ENCODE data around the gene ESYT2.

The ESYT2 gene

GRCh38 chr7:158733220-158733519, 96.1 kb downstream of the ESYT2 start:
- Mint-ChIP-seq H3K36me3 (ENCODE audit: low read depth) (peaks cover 83% of the 10 kb centered on the region), H3K27me3 (no peaks in the 10 kb centered on the region), H3K4me3 (no peak overlapping the region), H3K4me1 (ENCODE audit: low read depth) (peaks cover 4% of the 10 kb centered on the region), H3K27ac (peak overlapping the region; percentile 33), H3K9me3 (no peaks in the 10 kb centered on the region)
- DNase-seq, result no peak

- H3K27ac Mint-ChIP-seq, result peak overlapping the region; percentile 33
- H3K27me3 Mint-ChIP-seq, result no peaks in the 10 kb centered on the region
- no peak for DNase-seq
- no peaks in the 10 kb centered on the region for H3K9me3 Mint-ChIP-seq
- no peak overlapping the region for H3K4me3 Mint-ChIP-seq
- peaks cover 4% of the 10 kb centered on the region for H3K4me1 Mint-ChIP-seq (ENCODE audit: low read depth)
- peaks cover 78% of the 10 kb centered on the region for H3K36me3 Mint-ChIP-seq (ENCODE audit: low read depth)
Observed at GRCh38 chr7:158732494-158733219, 96.7 kb downstream of the ESYT2 start.

GRCh38 chr7:158731761-158732160, 97.5 kb downstream of the ESYT2 start:
- Mint-ChIP-seq H3K4me3 (no peak overlapping the region), H3K4me1 (ENCODE audit: low read depth) (peaks cover 4% of the 10 kb centered on the region), H3K27me3 (no peaks in the 10 kb centered on the region), H3K27ac (peak overlapping the region; percentile 69), H3K9me3 (no peaks in the 10 kb centered on the region), H3K36me3 (ENCODE audit: low read depth) (peaks cover 69% of the 10 kb centered on the region)
- no peak for DNase-seq

GRCh38 chr7:158730383-158731346, 98.6 kb downstream of the ESYT2 start:
- H3K27ac Mint-ChIP-seq, result peak overlapping the region; percentile 6

GRCh38 chr7:158729646-158730382, 99.5 kb downstream of the ESYT2 start:
- H3K36me3 Mint-ChIP-seq (ENCODE audit: low read depth), result peaks cover 52% of the 10 kb centered on the region
- no peak overlapping the region for H3K4me3 Mint-ChIP-seq
- H3K27me3 Mint-ChIP-seq, result no peaks in the 10 kb centered on the region
- H3K27ac Mint-ChIP-seq, result peak overlapping the region; percentile 6
- H3K4me1 Mint-ChIP-seq (ENCODE audit: low read depth), result peaks cover 4% of the 10 kb centered on the region
- no peak for DNase-seq
- no peaks in the 10 kb centered on the region for H3K9me3 Mint-ChIP-seq

More at GRCh38 chr7:158730383-158731346, 98.6 kb downstream of the ESYT2 start:
- peaks cover 4% of the 10 kb centered on the region for H3K4me1 Mint-ChIP-seq (ENCODE audit: low read depth)
- no peaks in the 10 kb centered on the region for H3K27me3 Mint-ChIP-seq
- peaks cover 60% of the 10 kb centered on the region for H3K36me3 Mint-ChIP-seq (ENCODE audit: low read depth)
- H3K4me3 Mint-ChIP-seq, result no peak overlapping the region
- no peak for DNase-seq
- no peaks in the 10 kb centered on the region for H3K9me3 Mint-ChIP-seq

GRCh38 chr7:158728911-158729645, 100.2 kb downstream of the ESYT2 start:
- Mint-ChIP-seq H3K4me3 (no peak overlapping the region), H3K9me3 (no peaks in the 10 kb centered on the region), H3K36me3 (ENCODE audit: low read depth) (peaks cover 45% of the 10 kb centered on the region), H3K27ac (peak overlapping the region; percentile 55), H3K27me3 (no peaks in the 10 kb centered on the region), H3K4me1 (ENCODE audit: low read depth) (peaks cover 4% of the 10 kb centered on the region)
- no peak for DNase-seq

GRCh38 chr7:158727690-158728089, 101.6 kb downstream of the ESYT2 start:
- peaks cover 4% of the 10 kb centered on the region for H3K4me1 Mint-ChIP-seq (ENCODE audit: low read depth)
- no peak overlapping the region for H3K4me3 Mint-ChIP-seq
- no peaks in the 10 kb centered on the region for H3K9me3 Mint-ChIP-seq

GRCh38 chr7:158726277-158726807, 103.0 kb downstream of the ESYT2 start:
- DNase-seq, result no peak
- no peak overlapping the region for H3K27ac Mint-ChIP-seq
- H3K9me3 Mint-ChIP-seq, result no peaks in the 10 kb centered on the region
- H3K36me3 Mint-ChIP-seq (ENCODE audit: low read depth), result peaks cover 21% of the 10 kb centered on the region
- no peak overlapping the region for H3K4me3 Mint-ChIP-seq
- H3K27me3 Mint-ChIP-seq, result no peaks in the 10 kb centered on the region
- H3K4me1 Mint-ChIP-seq (ENCODE audit: low read depth), result peaks cover 4% of the 10 kb centered on the region

More at GRCh38 chr7:158727690-158728089, 101.6 kb downstream of the ESYT2 start:
- H3K36me3 Mint-ChIP-seq (ENCODE audit: low read depth), result peaks cover 34% of the 10 kb centered on the region
- H3K27me3 Mint-ChIP-seq, result no peaks in the 10 kb centered on the region
- H3K27ac Mint-ChIP-seq, result no peak overlapping the region
- no peak for DNase-seq

- Mint-ChIP-seq H3K27me3 (no peaks in the 10 kb centered on the region), H3K27ac (no peak overlapping the region), H3K4me3 (no peak overlapping the region), H3K4me1 (ENCODE audit: low read depth) (peaks cover 4% of the 10 kb centered on the region), H3K36me3 (ENCODE audit: low read depth) (peaks cover 13% of the 10 kb centered on the region), H3K9me3 (no peaks in the 10 kb centered on the region)
- no peak for DNase-seq
Observed at GRCh38 chr7:158725506-158725800, 103.9 kb downstream of the ESYT2 start.

GRCh38 chr7:158724658-158725505, 104.4 kb downstream of the ESYT2 start:
- peaks cover 8% of the 10 kb centered on the region for H3K36me3 Mint-ChIP-seq (ENCODE audit: low read depth)
- H3K4me1 Mint-ChIP-seq (ENCODE audit: low read depth), result peaks cover 3% of the 10 kb centered on the region
- no peak for DNase-seq
- no peak overlapping the region for H3K4me3 Mint-ChIP-seq
- H3K27me3 Mint-ChIP-seq, result no peaks in the 10 kb centered on the region
- no peak overlapping the region for H3K27ac Mint-ChIP-seq
- H3K9me3 Mint-ChIP-seq, result no peaks in the 10 kb centered on the region

- H3K36me3 Mint-ChIP-seq (ENCODE audit: low read depth), result peaks cover 5% of the 10 kb centered on the region
- H3K4me3 Mint-ChIP-seq, result no peak overlapping the region
- H3K27ac Mint-ChIP-seq, result no peak overlapping the region
- H3K4me1 Mint-ChIP-seq (ENCODE audit: low read depth), result peaks cover 1% of the 10 kb centered on the region
- H3K27me3 Mint-ChIP-seq, result no peaks in the 10 kb centered on the region
- DNase-seq, result no peak
- H3K9me3 Mint-ChIP-seq, result no peaks in the 10 kb centered on the region
Observed at GRCh38 chr7:158723714-158724385, 105.5 kb downstream of the ESYT2 start.

GRCh38 chr7:158723266-158723665, 106.0 kb downstream of the ESYT2 start:
- H3K4me3 Mint-ChIP-seq, result no peak overlapping the region
- H3K27ac Mint-ChIP-seq, result no peak overlapping the region
- H3K4me1 Mint-ChIP-seq (ENCODE audit: low read depth), result no peaks in the 10 kb centered on the region

More at GRCh38 chr7:158723266-158723665, 106.0 kb downstream of the ESYT2 start:
- no peaks in the 10 kb centered on the region for H3K9me3 Mint-ChIP-seq
- no peaks in the 10 kb centered on the region for H3K27me3 Mint-ChIP-seq
- H3K36me3 Mint-ChIP-seq (ENCODE audit: low read depth), result no peaks in the 10 kb centered on the region
- DNase-seq, result no peak

All from activated T-cell treated with anti-CD3 and anti-CD28 coated beads, Interleukin-2, amount 50 U/mL, for 24 hours (primary cell).